Colonic mucosa (tissue), 4 donors: ENCODE measurements around the gene TOE1. TPM values are rescaled to one million over a fixed set of nuclear protein-coding genes. Genes with fewer than 3 reads are reported as not detected.
"Not testable (repeated sequence)": the region's sequence is repeated elsewhere in the genome, so short reads cannot be mapped to it uniquely, and the experiment has no call there.

Experiments used
- DNase-seq: peaks from one replicate; pipeline ENCODE4 v3.0.0-alpha.2; 2020
- H3K27ac ChIP-seq: fragments of 200-600 bp; one replicate; pipeline ENCODE4 v1.8.0; 2021
- H3K27me3 ChIP-seq: fragments of 200-600 bp; one replicate; pipeline ENCODE4 v1.8.0; 2021
- H3K36me3 ChIP-seq: fragments of 200-600 bp; one replicate; pipeline ENCODE4 v1.8.0; 2021
- H3K4me1 ChIP-seq: fragments of 200-600 bp; one replicate; pipeline ENCODE4 v1.8.0; 2021; ENCODE audit warnings: mild to moderate bottlenecking
- H3K4me3 ChIP-seq: fragments of 200-600 bp; one replicate; pipeline ENCODE4 v1.8.0; 2021
- H3K9ac ChIP-seq, 2 donors: one replicate each; pipeline ENCODE4 v1.7.0; 2013; ENCODE audit warnings: control low read depth in 2 of 2, low read depth in 2 of 2, low read length in 2 of 2
- H3K9me3 ChIP-seq: fragments of 200-600 bp; one replicate; pipeline ENCODE4 v1.8.0; 2021
- CTCF ChIP-seq: fragments of 200-600 bp; IDR thresholded peaks from one replicate; pipeline ENCODE4 v1.8.0; 2022; ENCODE audit warnings: antibody characterized with exemption, mild to moderate bottlenecking
- intact Hi-C: fragments of 100-400 bp; cut with DNase I; formaldehyde crosslinking; loops from one replicate; pipeline ENCODE4 v1.14.1; 2022
- total RNA-seq, 2 donors: library from RNA; stranded (reverse); fragmentation: NEBNext Ultra II Directional in 1 of 2; extraction: Animal tissue kit (Norgen Biotek cat#: 25700) in 1 of 2; gene quantifications; one replicate each; pipeline ENCODE4 v1.2.1, GENCODE V29; 2021
- donor health status: healthy.
- donor health status: DM: no; HTN: no; CAD: no.
- donor health status: DM: no; HTN: no; CAD: no.

The TOE1 gene
- total RNA-seq, 2 donors from 2014 or later = 10.1 to 20.5 TPM

- no peaks in the 10 kb centered on the region for H3K36me3 ChIP-seq
- no peaks in the 10 kb centered on the region for H3K27me3 ChIP-seq
- no peaks in the 10 kb centered on the region for H3K9me3 ChIP-seq
- no peak overlapping the region for H3K4me3 ChIP-seq
- no peak for DNase-seq
- no peak overlapping the region for H3K9ac ChIP-seq
- no peak overlapping the region for H3K27ac ChIP-seq
- no peak for TF ChIP-seq CTCF
- H3K4me1 ChIP-seq = no peaks in the 10 kb centered on the region
- intact Hi-C loops = no loop called here
These were observed 15.7 kb downstream of the TOE1 start for GRCh38 chr1:45355683-45356082.

- Histone ChIP-seq H3K9ac (no peak overlapping the region), H3K4me1 (no peaks in the 10 kb centered on the region), H3K27me3 (no peaks in the 10 kb centered on the region), H3K36me3 (no peaks in the 10 kb centered on the region), H3K27ac (no peak overlapping the region), H3K4me3 (no peak overlapping the region), H3K9me3 (no peaks in the 10 kb centered on the region)
- TF ChIP-seq CTCF = no peak
- no peak for DNase-seq
- intact Hi-C loops = no loop called here
These were observed 16.2 kb downstream of the TOE1 start for GRCh38 chr1:45356186-45356585.

- Histone ChIP-seq H3K27ac (peak overlapping the region; percentile 54), H3K27me3 (no peaks in the 10 kb centered on the region), H3K9ac (peak overlapping the region in 1 of 2 donors; percentile 4), H3K36me3 (no peaks in the 10 kb centered on the region), H3K4me1 (no peaks in the 10 kb centered on the region), H3K4me3 (no peak overlapping the region), H3K9me3 (no peaks in the 10 kb centered on the region)
- TF ChIP-seq CTCF = peak; percentile 57
- intact Hi-C loops = loop anchor here (2.0 kb wide), 1 partner anchor 133 kb away; no protein-coding TSS in a partner anchor
- peak; percentile 78 for DNase-seq
These were observed 20.0 kb downstream of the TOE1 start for GRCh38 chr1:45359882-45360513.

GRCh38 chr1:45360981-45361380, 21.0 kb downstream of the TOE1 start:
- peak; percentile 67 for DNase-seq
- H3K4me3 ChIP-seq = not testable (repeated sequence)
- intact Hi-C loops = loop anchor here (2.0 kb wide), 1 partner anchor 132 kb away; no protein-coding TSS in a partner anchor

GRCh38 chr1:45364294-45364693, 24.3 kb downstream of the TOE1 start:
- H3K9me3 ChIP-seq = no peaks in the 10 kb centered on the region

More at GRCh38 chr1:45360981-45361380, 21.0 kb downstream of the TOE1 start:
- H3K4me1 ChIP-seq, H3K9me3 ChIP-seq, H3K36me3 ChIP-seq, H3K27me3 ChIP-seq: not testable (repeated sequence)
- H3K27ac ChIP-seq = peak overlapping the region; percentile 54
- peak overlapping the region in 1 of 2 donors; percentile 4 for H3K9ac ChIP-seq

More at GRCh38 chr1:45364294-45364693, 24.3 kb downstream of the TOE1 start:
- TF ChIP-seq CTCF = no peak
- intact Hi-C loops = no loop called here
- H3K27me3 ChIP-seq = no peaks in the 10 kb centered on the region
- no peak overlapping the region for H3K4me3 ChIP-seq
- H3K27ac ChIP-seq = no peak overlapping the region
- no peaks in the 10 kb centered on the region for H3K36me3 ChIP-seq
- no peaks in the 10 kb centered on the region for H3K4me1 ChIP-seq
- no peak overlapping the region for H3K9ac ChIP-seq
- DNase-seq = no peak
